HCT116 (cell line): Measurements from ENCODE around the gene UBIAD1. TPM values are rescaled to one million over a fixed set of nuclear protein-coding genes. Genes with fewer than 3 reads are reported as not detected.

Source experiments
- ATAC-seq: fragments of 200-7000 bp; cut with Tn5 transposase; 2 replicates; pipeline ENCODE4 v1.9.1; 2020; ENCODE audit warnings: mild to moderate bottlenecking, moderate library complexity
- BruUV-seq: library from RNA; stranded (reverse); fragments of 400-500 nt; replicated peaks from 2 replicates; lab custom pipeline; 2021; lab: Mats Ljungman, UMichigan
- CTCF ChIA-PET: fragments of 300-600 bp; sonication (Branson Sonifier 250); formaldehyde crosslinking; loops from one replicate; lab custom pipeline; 2021; ENCODE audit warnings: antibody characterized with exemption; lab: Charles Lee
- POLR2A ChIA-PET: fragments of 300-600, 350-600 bp; sonication (Branson Sonifier 250); formaldehyde crosslinking; loops from one replicate; lab custom pipeline; 2021; ENCODE audit warnings: antibody characterized with exemption; lab: Charles Lee
- RAD21 ChIA-PET, 2 experiments: fragments of 300-600 bp; sonication (Branson Sonifier 250); formaldehyde crosslinking; loops; one replicate each; lab custom pipeline; 2023; ENCODE audit warnings: low total read pairs in 2 of 2; ENCODE audit not compliant: uncharacterized antibody in 2 of 2, unreplicated experiment in 2 of 2, low non-redundant PET in 1 of 2; lab: Charles Lee
- DNase-seq: peaks from one replicate; pipeline ENCODE4 v3.0.0-alpha.2; 2010; ENCODE audit warnings: low read depth, low spot score
- H2AFZ ChIP-seq: fragments of 200-600 bp; shearing (Covaris generic), sonication (generic); 2 replicates; pipeline ENCODE4 v1.6.1; 2017; ENCODE audit warnings: low read depth, mixed run types, mixed read lengths, antibody characterized with exemption, low read length; ENCODE audit not compliant: poor library complexity, severe bottlenecking
- H3K27ac ChIP-seq: 2 replicates; pipeline ENCODE4 v1.5.1; 2012; ENCODE audit warnings: low read depth, low read length
- H3K27me3 ChIP-seq: fragments of 200-600 bp; sonication (generic); 2 replicates; pipeline ENCODE4 v1.6.1; 2016; ENCODE audit warnings: mixed run types, low read length, mixed read lengths; ENCODE audit not compliant: insufficient read depth
- H3K36me3 ChIP-seq, 2 experiments: fragments of 200-500 bp in 1 of 2; fragments of 200-600 bp in 1 of 2; sonication (Bioruptor generic) in 1 of 2; sonication (generic) in 1 of 2; 2 replicates each; pipeline versions ENCODE4 v1.5.1 to v1.6.1; 2014 to 2016; ENCODE audit warnings: low read length in 2 of 2, inconsistent platforms in 1 of 2, mixed read lengths in 1 of 2, mixed run types in 1 of 2; ENCODE audit not compliant: insufficient read depth in 2 of 2, control insufficient read depth in 1 of 2
- H3K4me1 ChIP-seq, 2 experiments: fragments of 200-600 bp in 1 of 2; sonication (generic) in 1 of 2; 2 replicates each; pipeline versions ENCODE4 v1.5.1 to v1.6.1; 2012 to 2017; ENCODE audit warnings: low read length in 2 of 2, inconsistent platforms in 1 of 2, mild to moderate bottlenecking in 1 of 2, mixed read lengths in 1 of 2, mixed run types in 1 of 2, moderate library complexity in 1 of 2; ENCODE audit not compliant: insufficient read depth in 2 of 2, control insufficient read depth in 1 of 2
- H3K4me2 ChIP-seq: fragments of 200-600 bp; sonication (generic); 2 replicates; pipeline ENCODE4 v1.6.1; 2017; ENCODE audit warnings: mixed run types, low read length, mixed read lengths
- H3K4me3 ChIP-seq, 2 experiments: fragments of 200-600 bp in 1 of 2; sonication (generic) in 1 of 2; replicated peaks in 1 of 2; 2 replicates each; pipeline ENCODE4 v1.5.1; 2011 to 2016; ENCODE audit warnings: low read length in 2 of 2, control low read depth in 1 of 2, low read depth in 1 of 2, mild to moderate bottlenecking in 1 of 2, mixed read lengths in 1 of 2, mixed run types in 1 of 2
- H3K79me2 ChIP-seq: fragments of 200-600 bp; sonication (generic); 2 replicates; pipeline ENCODE4 v1.6.1; 2017; ENCODE audit warnings: mild to moderate bottlenecking, mixed run types, low read length, moderate library complexity, mixed read lengths; ENCODE audit not compliant: insufficient read depth
- H3K9ac ChIP-seq: fragments of 200-600 bp; sonication (generic); 2 replicates; pipeline ENCODE4 v1.6.1; 2016; ENCODE audit warnings: low read length, mixed read lengths
- H3K9me2 ChIP-seq: fragments of 200-600 bp; sonication (generic), shearing (Covaris generic); 2 replicates; pipeline ENCODE4 v1.6.1; 2017; ENCODE audit warnings: mixed run types, mild to moderate bottlenecking, moderate library complexity; ENCODE audit not compliant: insufficient read depth
- H3K9me3 ChIP-seq, 2 experiments: fragments of 200-500 bp in 1 of 2; fragments of 200-600 bp in 1 of 2; sonication (Bioruptor generic) in 1 of 2; sonication (generic) in 1 of 2; 2 replicates each; pipeline ENCODE4 v1.6.1; 2014 to 2017; ENCODE audit warnings: low read length in 2 of 2, mixed read lengths in 2 of 2, inconsistent platforms in 1 of 2, low read depth in 1 of 2, mild to moderate bottlenecking in 1 of 2, mixed run types in 1 of 2, moderate library complexity in 1 of 2; ENCODE audit not compliant: control insufficient read depth in 1 of 2, insufficient read depth in 1 of 2
- H4K20me1 ChIP-seq: fragments of 200-600 bp; sonication (generic), shearing (Covaris generic); 2 replicates; pipeline ENCODE4 v1.6.1; 2017; ENCODE audit warnings: mixed run types, mild to moderate bottlenecking, moderate library complexity; ENCODE audit not compliant: insufficient read depth
- CEBPB ChIP-seq: IDR thresholded peaks from 2 replicates; pipeline ENCODE4 v1.6.1; 2012; ENCODE audit warnings: low read depth
- CTCF ChIP-seq, 3 experiments: fragments of 200-600 bp in 1 of 3; sonication (generic) in 1 of 3; IDR thresholded peaks in 2 of 3; conservative IDR thresholded peaks in 1 of 3; 2 replicates each; pipeline ENCODE4 v1.5.1; 2012 to 2017; ENCODE audit warnings: low read depth in 2 of 3, low read length in 2 of 3, antibody characterized with exemption in 1 of 3, borderline replicate concordance in 1 of 3, control low read depth in 1 of 3, mild to moderate bottlenecking in 1 of 3, mixed read lengths in 1 of 3, mixed run types in 1 of 3, moderate library complexity in 1 of 3; ENCODE audit not compliant: insufficient read depth in 1 of 3
- EGR1 ChIP-seq: IDR thresholded peaks from 2 replicates; pipeline ENCODE4 v1.6.1; 2012; ENCODE audit warnings: low read depth
- ELF1 ChIP-seq: IDR thresholded peaks from 2 replicates; pipeline ENCODE4 v1.6.1; 2012; ENCODE audit warnings: low read depth, borderline replicate concordance
- EZH2phosphoT487 ChIP-seq: fragments of 200-600 bp; IDR thresholded peaks from 2 replicates; pipeline ENCODE4 v1.6.1; 2018; ENCODE audit warnings: antibody characterized with exemption, borderline replicate concordance
- FOSL1 ChIP-seq: IDR thresholded peaks from 2 replicates; pipeline ENCODE4 v1.6.1; 2012; ENCODE audit warnings: low read depth
- MAX ChIP-seq: IDR thresholded peaks from 2 replicates; pipeline ENCODE4 v1.6.1; 2012
- POLR2A ChIP-seq: IDR thresholded peaks from 2 replicates; pipeline ENCODE4 v1.7.0; 2011; ENCODE audit warnings: borderline replicate concordance; ENCODE audit not compliant: insufficient read depth, insufficient read length; ENCODE audit errors: extremely low read depth
- REST ChIP-seq: IDR thresholded peaks from 2 replicates; pipeline ENCODE4 v1.6.1; 2012; ENCODE audit warnings: low read depth
- SIN3A ChIP-seq: IDR thresholded peaks from 2 replicates; pipeline ENCODE4 v1.6.1; 2012; ENCODE audit warnings: low read depth
- TCF7L2 ChIP-seq: IDR thresholded peaks from 2 replicates; pipeline ENCODE4 v1.7.0; 2011; ENCODE audit warnings: borderline replicate concordance, inconsistent platforms; ENCODE audit not compliant: insufficient read depth, insufficient read length; ENCODE audit errors: extremely low read depth
- YY1 ChIP-seq: IDR thresholded peaks from 2 replicates; pipeline ENCODE4 v1.6.1; 2011; ENCODE audit warnings: low read length, low read depth, moderate library complexity, mild to moderate bottlenecking; ENCODE audit not compliant: insufficient replicate concordance; ENCODE audit errors: extremely low read depth
- ZFX ChIP-seq: fragments of 450-650 bp; IDR thresholded peaks from 2 replicates; pipeline ENCODE4 v1.6.1; 2017
- ZNF274 ChIP-seq: fragments of 200-500 bp; sonication (Bioruptor generic); IDR thresholded peaks from 2 replicates; pipeline ENCODE4 v1.6.1; 2014; ENCODE audit warnings: mild to moderate bottlenecking, low read depth, low read length, inconsistent platforms
- intact Hi-C: fragments of 100-400 bp; cut with micrococcal nuclease; formaldehyde crosslinking; loops from 2 replicates; pipeline ENCODE4 v1.10.0; 2022
- total RNA-seq: library from RNA; stranded (reverse); gene quantifications from one replicate; pipeline ENCODE4 v1.2.1, GENCODE V29; 2021; ENCODE audit not compliant: unreplicated experiment

UBIAD1 gene
- total RNA-seq, 1 experiment from 2014 or later = 17.2 TPM

GRCh38 chr1:11328444-11328843 lies 55.4 kb downstream of the UBIAD1 start:
- Histone ChIP-seq H4K20me1 (no peaks in the 10 kb centered on the region), H3K4me3 (no peak overlapping the region), H3K27me3 (no peaks in the 10 kb centered on the region), H3K36me3 (no peaks in the 10 kb centered on the region), H3K9me2 (no peaks in the 10 kb centered on the region), H3K4me2 (no peak overlapping the region), H3K79me2 (no peaks in the 10 kb centered on the region), H3K9ac (no peak overlapping the region), H2AFZ (no peak overlapping the region), H3K9me3 (no peaks in the 10 kb centered on the region), H3K27ac (no peak overlapping the region), H3K4me1 (no peaks in the 10 kb centered on the region)
- ChIA-PET RAD21 (no interaction called here), POLR2A (no interaction called here), CTCF (no interaction called here)
- ATAC-seq (no peak), DNase-seq (no peak)
- intact Hi-C loops = no loop called here
- BruUV-seq = no TSS peak
- TF ChIP-seq CTCF (IDR thresholded peaks at IDR 0.05 in 2 of 3, conservative IDR thresholded peaks at IDR 0.05 in 1 of 3; ENCODE audit: borderline replicate concordance in 1 of 3, insufficient read depth in 1 of 3, low read depth in 2 of 3, low read length in 2 of 3) (no peak), POLR2A (no peak), ZNF274 (no peak), EGR1 (no peak), EZH2phosphoT487 (no peak), YY1 (no peak), SIN3A (no peak), CEBPB (no peak), REST (no peak), MAX (no peak), FOSL1 (no peak), ZFX (no peak), TCF7L2 (no peak), ELF1 (no peak)
